ENCODE measurements around the gene CSRP1. TPM values are rescaled to one million over a fixed set of nuclear protein-coding genes. Genes with fewer than 3 reads are reported as not detected.

The CSRP1 gene
- total RNA-seq, 1 donor, result 480 TPM

DNA sequence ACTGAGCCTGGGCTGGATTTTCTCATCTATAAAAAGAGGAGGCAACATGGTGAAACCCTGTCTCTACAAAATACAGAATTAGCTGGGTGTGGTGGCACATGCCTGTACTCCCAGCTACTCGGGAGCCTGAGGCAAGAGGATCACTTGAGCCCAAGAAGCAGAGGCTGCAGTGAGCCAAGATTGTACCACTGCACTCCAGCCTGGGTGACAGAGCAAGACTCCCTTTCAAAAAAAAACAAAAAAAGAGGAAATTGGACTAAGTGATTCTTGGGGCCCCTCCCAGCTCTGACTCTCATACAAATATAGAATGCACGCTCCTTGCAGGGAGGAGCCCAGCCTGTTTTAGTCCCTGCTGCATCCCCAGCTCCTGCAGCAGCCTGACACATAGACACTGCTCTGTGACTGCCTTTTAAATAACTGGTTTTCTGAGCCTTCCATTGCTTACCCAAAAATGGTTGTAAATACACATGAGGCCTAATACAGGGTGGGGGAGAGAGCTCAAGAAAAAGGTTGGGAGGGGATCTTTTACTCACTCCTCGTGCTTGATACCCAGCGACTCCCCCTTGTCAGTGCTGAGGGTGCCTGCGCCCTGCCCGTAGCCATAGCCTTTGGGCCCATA, 17.2 kb downstream of the CSRP1 start:
- H3K36me3 ChIP-seq (ENCODE audit: insufficient read depth, low read length), result peaks cover 90% of the 10 kb centered on the region

DNA sequence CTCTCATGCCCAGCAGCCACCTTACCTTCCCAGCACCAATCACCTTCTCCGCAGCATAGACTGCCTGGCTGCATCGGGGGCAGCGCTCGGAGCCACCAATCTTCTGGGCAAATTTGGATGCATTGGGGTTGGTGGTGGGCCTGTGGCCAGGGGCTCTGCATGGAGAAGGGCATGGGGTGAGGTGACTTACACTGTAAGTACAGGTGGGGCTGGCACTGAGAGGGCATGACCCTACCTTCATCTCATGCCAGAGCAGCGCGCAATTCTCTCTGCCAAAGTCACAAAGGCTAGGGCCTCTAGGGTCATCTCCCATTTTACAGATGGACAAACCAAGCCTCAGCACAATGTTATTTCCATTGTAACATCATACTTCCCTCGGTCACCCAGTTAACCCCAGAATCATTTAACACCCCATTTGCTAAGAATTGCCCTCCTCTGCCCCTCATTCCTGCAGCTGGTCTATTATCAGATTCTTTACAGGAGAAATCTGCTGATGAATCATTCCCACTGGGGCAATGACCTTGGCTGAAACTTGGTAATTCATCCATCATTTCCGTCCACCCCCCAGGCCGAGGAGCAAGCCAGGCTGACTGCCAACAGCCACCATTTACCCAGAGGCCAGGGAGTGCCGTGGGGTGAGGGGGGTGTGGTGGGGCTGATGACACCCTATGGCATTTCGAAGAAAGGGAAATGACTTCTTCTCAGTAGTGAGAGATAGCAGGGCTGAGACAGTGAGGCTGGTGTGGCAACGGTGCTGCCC, 17.9 kb downstream of the CSRP1 start:
- no peaks in the 10 kb centered on the region for H3K27me3 ChIP-seq (ENCODE audit: insufficient read depth, low read length)
- H3K27ac ChIP-seq (ENCODE audit: low read depth, low read length), result peak overlapping the region; percentile 63
- TF ChIP-seq, protein P1, sequence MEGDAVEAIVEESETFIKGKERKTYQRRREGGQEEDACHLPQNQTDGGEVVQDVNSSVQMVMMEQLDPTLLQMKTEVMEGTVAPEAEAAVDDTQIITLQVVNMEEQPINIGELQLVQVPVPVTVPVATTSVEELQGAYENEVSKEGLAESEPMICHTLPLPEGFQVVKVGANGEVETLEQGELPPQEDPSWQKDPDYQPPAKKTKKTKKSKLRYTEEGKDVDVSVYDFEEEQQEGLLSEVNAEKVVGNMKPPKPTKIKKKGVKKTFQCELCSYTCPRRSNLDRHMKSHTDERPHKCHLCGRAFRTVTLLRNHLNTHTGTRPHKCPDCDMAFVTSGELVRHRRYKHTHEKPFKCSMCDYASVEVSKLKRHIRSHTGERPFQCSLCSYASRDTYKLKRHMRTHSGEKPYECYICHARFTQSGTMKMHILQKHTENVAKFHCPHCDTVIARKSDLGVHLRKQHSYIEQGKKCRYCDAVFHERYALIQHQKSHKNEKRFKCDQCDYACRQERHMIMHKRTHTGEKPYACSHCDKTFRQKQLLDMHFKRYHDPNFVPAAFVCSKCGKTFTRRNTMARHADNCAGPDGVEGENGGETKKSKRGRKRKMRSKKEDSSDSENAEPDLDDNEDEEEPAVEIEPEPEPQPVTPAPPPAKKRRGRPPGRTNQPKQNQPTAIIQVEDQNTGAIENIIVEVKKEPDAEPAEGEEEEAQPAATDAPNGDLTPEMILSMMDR (IDR thresholded peaks at IDR 0.05; ENCODE audit: extremely low read depth, low read depth, low read length), result no peak
- no peak overlapping the region for H2AFZ ChIP-seq (ENCODE audit: low read length)
- peak overlapping the region; percentile 26 for H3K4me2 ChIP-seq (ENCODE audit: insufficient read depth, low read length)
- peaks cover 61% of the 10 kb centered on the region for H3K4me1 ChIP-seq (ENCODE audit: insufficient read depth, low read length)
- peak; percentile 98 for DNase-seq (ENCODE audit: insufficient read length, low spot score, missing footprints)
- H3K4me3 ChIP-seq (ENCODE audit: insufficient read depth, low read length), result no peak overlapping the region
- H3K9me3 ChIP-seq (ENCODE audit: low read depth, low read length), result no peaks in the 10 kb centered on the region
- peaks cover 49% of the 10 kb centered on the region for H3K79me2 ChIP-seq (ENCODE audit: insufficient read depth, low read length)
- peaks cover 90% of the 10 kb centered on the region for H3K36me3 ChIP-seq (ENCODE audit: insufficient read depth, low read length)
- peaks cover 34% of the 10 kb centered on the region for H4K20me1 ChIP-seq (ENCODE audit: insufficient read depth, low read length)

More for the DNA sequence above, 17.2 kb downstream of the CSRP1 start:
- peak overlapping the region; percentile 55 for H3K27ac ChIP-seq (ENCODE audit: low read depth, low read length)
- peaks cover 56% of the 10 kb centered on the region for H3K79me2 ChIP-seq (ENCODE audit: insufficient read depth, low read length)
- H2AFZ ChIP-seq (ENCODE audit: low read length), result no peak overlapping the region
- peaks cover 69% of the 10 kb centered on the region for H3K4me1 ChIP-seq (ENCODE audit: insufficient read depth, low read length)
- no peak for DNase-seq (ENCODE audit: insufficient read length, low spot score, missing footprints)
- no peak overlapping the region for H3K4me3 ChIP-seq (ENCODE audit: insufficient read depth, low read length)
- H3K4me2 ChIP-seq (ENCODE audit: insufficient read depth, low read length), result peak overlapping the region; percentile 6
- no peaks in the 10 kb centered on the region for H3K27me3 ChIP-seq (ENCODE audit: insufficient read depth, low read length)
- no peaks in the 10 kb centered on the region for H3K9me3 ChIP-seq (ENCODE audit: low read depth, low read length)
- TF ChIP-seq, protein P1 (IDR thresholded peaks at IDR 0.05; ENCODE audit: extremely low read depth, low read depth, low read length), result no peak
- peaks cover 35% of the 10 kb centered on the region for H4K20me1 ChIP-seq (ENCODE audit: insufficient read depth, low read length)

DNA sequence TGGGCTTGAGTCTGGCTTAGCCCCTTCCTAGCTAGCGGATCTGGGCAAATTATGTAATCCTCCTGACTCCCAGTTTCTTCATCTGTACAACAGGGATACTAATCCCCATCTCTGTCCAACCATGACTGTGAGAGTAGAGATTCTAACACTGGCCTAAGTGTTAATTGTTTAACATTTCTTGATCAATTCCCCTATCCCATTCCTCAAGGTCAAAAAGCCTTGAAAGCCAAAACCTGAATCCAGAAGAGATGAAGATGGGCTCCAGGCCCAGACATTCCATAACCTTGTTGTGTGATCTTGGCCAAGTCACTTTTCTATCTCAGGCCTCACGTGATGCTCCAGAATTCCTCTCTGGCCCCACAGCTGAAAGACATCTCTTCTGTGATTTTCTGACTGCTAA, 19.2 kb downstream of the CSRP1 start:
- H3K36me3 ChIP-seq (ENCODE audit: insufficient read depth, low read length), result peaks cover 90% of the 10 kb centered on the region
- no peak for DNase-seq (ENCODE audit: insufficient read length, low spot score, missing footprints)
- peaks cover 36% of the 10 kb centered on the region for H3K79me2 ChIP-seq (ENCODE audit: insufficient read depth, low read length)
- H3K4me1 ChIP-seq (ENCODE audit: insufficient read depth, low read length), result peaks cover 48% of the 10 kb centered on the region
- peak overlapping the region; percentile 27 for H3K27ac ChIP-seq (ENCODE audit: low read depth, low read length)
- no peak overlapping the region for H3K4me3 ChIP-seq (ENCODE audit: insufficient read depth, low read length)
- H3K27me3 ChIP-seq (ENCODE audit: insufficient read depth, low read length), result no peaks in the 10 kb centered on the region
- H3K9me3 ChIP-seq (ENCODE audit: low read depth, low read length), result no peaks in the 10 kb centered on the region
- no peak overlapping the region for H3K4me2 ChIP-seq (ENCODE audit: insufficient read depth, low read length)
- TF ChIP-seq, protein P1 (IDR thresholded peaks at IDR 0.05; ENCODE audit: extremely low read depth, low read depth, low read length), result no peak
- no peak overlapping the region for H2AFZ ChIP-seq (ENCODE audit: low read length)
- peaks cover 34% of the 10 kb centered on the region for H4K20me1 ChIP-seq (ENCODE audit: insufficient read depth, low read length)

DNA sequence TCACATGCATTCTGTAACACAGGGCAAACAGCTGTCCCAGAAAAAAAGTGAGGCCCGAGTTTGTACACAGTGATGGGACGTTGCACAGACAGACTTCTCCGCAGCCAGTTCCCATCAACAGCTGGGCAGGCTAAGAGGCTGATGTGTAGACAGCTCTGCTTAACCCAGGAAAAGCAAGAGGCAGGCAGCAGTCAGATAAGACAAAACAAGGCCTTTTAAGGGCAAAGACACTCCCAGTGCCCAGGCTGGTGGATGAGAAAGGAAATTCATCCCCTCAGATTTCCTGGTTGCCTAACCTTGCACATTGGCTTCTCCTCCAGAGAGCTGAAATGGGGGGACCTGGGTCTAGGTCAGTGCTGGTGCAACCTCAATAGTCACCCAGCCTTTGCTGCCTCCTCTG, 20.7 kb downstream of the CSRP1 start:
- H4K20me1 ChIP-seq (ENCODE audit: insufficient read depth, low read length), result peaks cover 35% of the 10 kb centered on the region
- no peak for DNase-seq (ENCODE audit: insufficient read length, low spot score, missing footprints)
- peak overlapping the region; percentile 40 for H3K27ac ChIP-seq (ENCODE audit: low read depth, low read length)
- no peak overlapping the region for H2AFZ ChIP-seq (ENCODE audit: low read length)
- H3K79me2 ChIP-seq (ENCODE audit: insufficient read depth, low read length), result peaks cover 23% of the 10 kb centered on the region
- H3K4me1 ChIP-seq (ENCODE audit: insufficient read depth, low read length), result peaks cover 42% of the 10 kb centered on the region
- no peaks in the 10 kb centered on the region for H3K27me3 ChIP-seq (ENCODE audit: insufficient read depth, low read length)
- TF ChIP-seq, protein P1 (IDR thresholded peaks at IDR 0.05; ENCODE audit: extremely low read depth, low read depth, low read length), result no peak
- peaks cover 79% of the 10 kb centered on the region for H3K36me3 ChIP-seq (ENCODE audit: insufficient read depth, low read length)
- H3K9me3 ChIP-seq (ENCODE audit: low read depth, low read length), result no peaks in the 10 kb centered on the region
- H3K4me3 ChIP-seq (ENCODE audit: insufficient read depth, low read length), result no peak overlapping the region
- H3K4me2 ChIP-seq (ENCODE audit: insufficient read depth, low read length), result no peak overlapping the region
